H9 (cell line): Measurements from ENCODE around the gene CACTIN. TPM values are rescaled to one million over a fixed set of nuclear protein-coding genes. Genes with fewer than 3 reads are reported as not detected.

Source experiments
- DNase-seq: peaks from one replicate; pipeline ENCODE4 v3.0.0-alpha.2; 2017
- H2AFZ ChIP-seq: one replicate; pipeline ENCODE4 v1.6.1; 2013; ENCODE audit warnings: mild to moderate bottlenecking, low read length, control low read depth, moderate library complexity
- H2AK5ac ChIP-seq: 2 replicates; pipeline ENCODE4 v1.6.1; 2013; ENCODE audit warnings: low read length, control low read depth, mixed read lengths; ENCODE audit not compliant: insufficient read length
- H2BK120ac ChIP-seq: one replicate; pipeline ENCODE4 v1.6.1; 2013; ENCODE audit warnings: low read depth, mild to moderate bottlenecking, low read length, control low read depth, inconsistent platforms; ENCODE audit not compliant: poor library complexity, severe bottlenecking
- H2BK12ac ChIP-seq: 2 replicates; pipeline ENCODE4 v1.6.1; 2013; ENCODE audit warnings: low read length, control low read depth, mixed read lengths, low read depth; ENCODE audit not compliant: insufficient read length
- H2BK15ac ChIP-seq: 2 replicates; pipeline ENCODE4 v1.6.1; 2013; ENCODE audit warnings: low read depth, low read length, control low read depth
- H2BK20ac ChIP-seq: one replicate; pipeline ENCODE4 v1.6.1; 2013; ENCODE audit warnings: low read depth, mild to moderate bottlenecking, low read length, control low read depth, inconsistent platforms; ENCODE audit not compliant: poor library complexity, severe bottlenecking
- H2BK5ac ChIP-seq: 2 replicates; pipeline ENCODE4 v1.6.1; 2013; ENCODE audit warnings: low read length, control low read depth, mixed read lengths; ENCODE audit not compliant: insufficient read length
- H3K14ac ChIP-seq: 2 replicates; pipeline ENCODE4 v1.6.1; 2013; ENCODE audit warnings: low read length, control low read depth; ENCODE audit not compliant: insufficient read depth
- H3K18ac ChIP-seq: 2 replicates; pipeline ENCODE4 v1.6.1; 2013; ENCODE audit warnings: low read depth, mild to moderate bottlenecking, mixed read lengths, low read length, control low read depth; ENCODE audit not compliant: insufficient read length
- H3K23ac ChIP-seq: 2 replicates; pipeline ENCODE4 v1.6.1; 2013; ENCODE audit warnings: low read length, control low read depth, mixed read lengths, low read depth; ENCODE audit not compliant: insufficient read length
- H3K23me2 ChIP-seq: 2 replicates; pipeline ENCODE4 v1.6.1; 2013; ENCODE audit warnings: low read depth, mild to moderate bottlenecking, mixed read lengths, low read length, control low read depth; ENCODE audit not compliant: insufficient read length, poor library complexity, severe bottlenecking
- H3K27ac ChIP-seq: 2 replicates; pipeline ENCODE4 v1.5.1; 2013; ENCODE audit warnings: low read length, control low read depth, mixed read lengths, low read depth; ENCODE audit not compliant: insufficient read length
- H3K27me3 ChIP-seq: 2 replicates; pipeline ENCODE4 v1.6.1; 2013; ENCODE audit warnings: low read length, control low read depth, inconsistent platforms; ENCODE audit not compliant: insufficient read depth
- H3K4ac ChIP-seq: 2 replicates; pipeline ENCODE4 v1.6.1; 2013; ENCODE audit warnings: low read depth, mild to moderate bottlenecking, control low read depth, inconsistent platforms, low read length, moderate library complexity
- H3K4me1 ChIP-seq: 2 replicates; pipeline ENCODE4 v1.6.1; 2013; ENCODE audit warnings: low read length, control low read depth, inconsistent platforms; ENCODE audit not compliant: insufficient read depth
- H3K4me2 ChIP-seq: 2 replicates; pipeline ENCODE4 v1.6.1; 2013; ENCODE audit warnings: low read length, control low read depth, mixed read lengths; ENCODE audit not compliant: insufficient read length, insufficient read depth
- H3K56ac ChIP-seq: 2 replicates; pipeline ENCODE4 v1.6.1; 2013; ENCODE audit warnings: low read depth, mild to moderate bottlenecking, mixed read lengths, low read length, control low read depth; ENCODE audit not compliant: insufficient read length
- H3K79me1 ChIP-seq: 2 replicates; pipeline ENCODE4 v1.6.1; 2013; ENCODE audit warnings: low read depth, mild to moderate bottlenecking, moderate library complexity, low read length, control low read depth, inconsistent platforms; ENCODE audit not compliant: insufficient read depth, poor library complexity, severe bottlenecking
- H3K79me2 ChIP-seq: 2 replicates; pipeline ENCODE4 v1.6.1; 2013; ENCODE audit warnings: low read length, control low read depth, inconsistent platforms; ENCODE audit not compliant: insufficient read depth
- H3K9ac ChIP-seq: 2 replicates; pipeline ENCODE4 v1.6.1; 2013; ENCODE audit warnings: low read length, control low read depth, mixed read lengths; ENCODE audit not compliant: insufficient read length; ENCODE audit errors: extremely low read depth
- H3K9me3 ChIP-seq: one replicate; pipeline ENCODE4 v1.6.1; 2013; ENCODE audit warnings: low read depth, low read length, inconsistent platforms; ENCODE audit not compliant: control insufficient read depth
- H3T11ph ChIP-seq: one replicate; pipeline ENCODE4 v1.6.1; 2013; ENCODE audit warnings: mild to moderate bottlenecking, low read length, control low read depth, inconsistent platforms
- H4K20me1 ChIP-seq: one replicate; pipeline ENCODE4 v1.6.1; 2013; ENCODE audit not compliant: control insufficient read depth, insufficient read length, insufficient read depth
- H4K5ac ChIP-seq: 2 replicates; pipeline ENCODE4 v1.6.1; 2013; ENCODE audit warnings: low read depth, mild to moderate bottlenecking, mixed read lengths, low read length, control low read depth; ENCODE audit not compliant: insufficient read length
- H4K8ac ChIP-seq: replicated peaks from 2 replicates; pipeline ENCODE4 v1.6.1; 2013; ENCODE audit warnings: low read length, control low read depth, mixed read lengths, low read depth; ENCODE audit not compliant: insufficient read length
- H4K91ac ChIP-seq: 2 replicates; pipeline ENCODE4 v1.6.1; 2013; ENCODE audit warnings: low read depth, mild to moderate bottlenecking, moderate library complexity, mixed read lengths, low read length, control low read depth; ENCODE audit not compliant: insufficient read length
- H3K27ac Mint-ChIP-seq, 3 experiments: 2 replicates in 2 of 3; 3 replicates in 1 of 3; pipeline ENCODE4 v1.8.0; 2020 to 2021; ENCODE audit warnings: mixed read lengths in 3 of 3, mild to moderate bottlenecking in 1 of 3, moderate library complexity in 1 of 3
- H3K27me3 Mint-ChIP-seq: 2 replicates; pipeline ENCODE4 v1.8.0; 2021; ENCODE audit warnings: low read depth, mild to moderate bottlenecking, moderate library complexity, mixed read lengths
- H3K36me3 Mint-ChIP-seq, 3 experiments: 2 replicates in 2 of 3; 3 replicates in 1 of 3; pipeline ENCODE4 v1.8.0; 2020 to 2021; ENCODE audit warnings: low read depth in 3 of 3, mixed read lengths in 3 of 3; ENCODE audit not compliant: insufficient read depth in 1 of 3
- H3K4me1 Mint-ChIP-seq, 2 experiments: 2 replicates each; pipeline ENCODE4 v1.8.0; 2020; ENCODE audit warnings: mixed read lengths in 2 of 2
- H3K4me3 Mint-ChIP-seq, 2 experiments: 2 replicates in 1 of 2; 3 replicates in 1 of 2; pipeline ENCODE4 v1.8.0; 2020 to 2021; ENCODE audit warnings: mild to moderate bottlenecking in 2 of 2, mixed read lengths in 2 of 2, moderate library complexity in 1 of 2
- H3K9me3 Mint-ChIP-seq, 2 experiments: 2 replicates in 1 of 2; 3 replicates in 1 of 2; pipeline ENCODE4 v1.8.0; 2020; ENCODE audit warnings: mild to moderate bottlenecking in 2 of 2, mixed read lengths in 2 of 2, moderate library complexity in 1 of 2
- WGBS: extraction: QIAGEN DNeasy Blood & Tissue Kit; methylation state at CpG from one replicate; pipeline ENCODE4 v1.1.7; 2013; ENCODE audit warnings: missing lambda C conversion rate, low lambda C conversion rate, mixed read lengths; ENCODE audit not compliant: insufficient read length; ENCODE audit errors: extremely low coverage; 5-methylcytosine and 5-hydroxymethylcytosine counted together
- total RNA-seq: library from RNA; stranded (reverse); gene quantifications from 2 replicates; pipeline ENCODE4 v1.2.1, GENCODE V29; 2021
- TF ChIP-seq, protein P1 (sequence below): fragments of 200-600 bp; sonication (generic); conservative IDR thresholded peaks from 3 replicates; pipeline ENCODE4 v1.8.0; 2021; ENCODE audit warnings: antibody characterized with exemption, mild to moderate bottlenecking

Gene CACTIN
- total RNA-seq, 1 experiment from 2014 or later: 37.3 TPM

DNA sequence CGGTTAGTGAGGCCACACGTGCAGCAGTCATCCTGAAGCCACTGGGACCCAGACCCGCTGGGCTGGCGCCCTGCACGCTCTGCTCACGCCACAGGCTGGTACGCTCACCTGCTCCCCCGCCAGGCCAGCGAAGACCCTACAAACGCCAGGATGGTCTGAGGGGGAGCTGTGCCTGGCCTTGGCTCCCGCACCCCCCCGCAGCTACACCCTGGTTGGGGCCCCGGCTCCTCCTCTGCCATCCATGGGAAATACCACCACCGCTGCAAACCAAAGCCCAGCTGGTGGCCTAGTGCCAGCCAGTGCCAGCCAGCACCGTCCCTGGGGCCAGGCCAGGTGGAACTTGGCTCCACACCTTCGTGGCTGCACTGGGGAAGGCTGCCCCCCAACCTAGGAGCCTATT lies 23.3 kb upstream of the CACTIN start:
- no peak overlapping the region for H2BK12ac ChIP-seq
- no peaks in the 10 kb centered on the region for H3K79me2 ChIP-seq
- no peak overlapping the region for H3K56ac ChIP-seq
- H3T11ph ChIP-seq: no peak overlapping the region
- H3K9ac ChIP-seq: no peak overlapping the region
- no peak overlapping the region for H4K91ac ChIP-seq
- H2BK20ac ChIP-seq: no peak overlapping the region
- no peaks in the 10 kb centered on the region for H3K79me1 ChIP-seq
- no peaks in the 10 kb centered on the region for H3K27me3 ChIP-seq
- TF ChIP-seq, protein P1, sequence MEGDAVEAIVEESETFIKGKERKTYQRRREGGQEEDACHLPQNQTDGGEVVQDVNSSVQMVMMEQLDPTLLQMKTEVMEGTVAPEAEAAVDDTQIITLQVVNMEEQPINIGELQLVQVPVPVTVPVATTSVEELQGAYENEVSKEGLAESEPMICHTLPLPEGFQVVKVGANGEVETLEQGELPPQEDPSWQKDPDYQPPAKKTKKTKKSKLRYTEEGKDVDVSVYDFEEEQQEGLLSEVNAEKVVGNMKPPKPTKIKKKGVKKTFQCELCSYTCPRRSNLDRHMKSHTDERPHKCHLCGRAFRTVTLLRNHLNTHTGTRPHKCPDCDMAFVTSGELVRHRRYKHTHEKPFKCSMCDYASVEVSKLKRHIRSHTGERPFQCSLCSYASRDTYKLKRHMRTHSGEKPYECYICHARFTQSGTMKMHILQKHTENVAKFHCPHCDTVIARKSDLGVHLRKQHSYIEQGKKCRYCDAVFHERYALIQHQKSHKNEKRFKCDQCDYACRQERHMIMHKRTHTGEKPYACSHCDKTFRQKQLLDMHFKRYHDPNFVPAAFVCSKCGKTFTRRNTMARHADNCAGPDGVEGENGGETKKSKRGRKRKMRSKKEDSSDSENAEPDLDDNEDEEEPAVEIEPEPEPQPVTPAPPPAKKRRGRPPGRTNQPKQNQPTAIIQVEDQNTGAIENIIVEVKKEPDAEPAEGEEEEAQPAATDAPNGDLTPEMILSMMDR: 0 out of 3 replicates have a peak, but pooled peaks have one; percentile 21
- no peak overlapping the region for H2BK15ac ChIP-seq
- no CpG with 5 or more reads among the region's 16 CpGs for WGBS
- Mint-ChIP-seq H3K9me3 (no peaks in the 10 kb centered on the region; a peak in 1 of 5 replicates), H3K27me3 (no peaks in the 10 kb centered on the region), H3K27ac (no peak overlapping the region), H3K36me3 (peaks cover 2 to 26% (median 21%) of the 10 kb centered on the region in 3 experiments; a peak in 6 of 7 replicates), H3K4me3 (no peak overlapping the region), H3K4me1 (no peaks in the 10 kb centered on the region)
- no peak overlapping the region for H3K4ac ChIP-seq
- H2BK5ac ChIP-seq: no peak overlapping the region
- H2BK120ac ChIP-seq: no peak overlapping the region
- no peak overlapping the region for H3K18ac ChIP-seq
- no peaks in the 10 kb centered on the region for H3K4me1 ChIP-seq
- no peak overlapping the region for H3K4me2 ChIP-seq
- no peak overlapping the region for H4K5ac ChIP-seq
- no peak overlapping the region for H2AFZ ChIP-seq
- no peak for DNase-seq
- no peak overlapping the region for H3K23ac ChIP-seq
- H3K23me2 ChIP-seq: no peaks in the 10 kb centered on the region
- H3K14ac ChIP-seq: no peak overlapping the region
- peaks cover 3% of the 10 kb centered on the region for H4K20me1 ChIP-seq
- no peak overlapping the region for H3K27ac ChIP-seq
- no peaks in the 10 kb centered on the region for H3K9me3 ChIP-seq
- H2AK5ac ChIP-seq: no peak overlapping the region
- no peak overlapping the region for H4K8ac ChIP-seq
